NCI-H2227 (cell line): ENCODE measurements around the gene SBF2.
"Not testable (repeated sequence)": the region's sequence is repeated elsewhere in the genome, so short reads cannot be mapped to it uniquely, and the experiment has no call there.

Experiments used
- DNase-seq: peaks from one replicate; lab custom pipeline; 2025; ENCODE audit not compliant: unreplicated experiment; lab: John Stamatoyannopoulos, UW

SBF2 gene

GRCh38 chr11:10118865-10119264, 175.2 kb downstream of the SBF2 start:
- no peak for DNase-seq

- no peak for DNase-seq
These were observed 176.2 kb downstream of the SBF2 start for GRCh38 chr11:10117709-10118351.

GRCh38 chr11:10116588-10116987, 177.4 kb downstream of the SBF2 start:
- no peak for DNase-seq

GRCh38 chr11:10114593-10115404, 179.2 kb downstream of the SBF2 start:
- no peak for DNase-seq

GRCh38 chr11:10113852-10114251, 180.2 kb downstream of the SBF2 start:
- DNase-seq = no peak

GRCh38 chr11:10109806-10110205, 184.2 kb downstream of the SBF2 start:
- DNase-seq = no peak

GRCh38 chr11:10108915-10109680, 184.9 kb downstream of the SBF2 start:
- no peak for DNase-seq

GRCh38 chr11:10107497-10107896, 186.5 kb downstream of the SBF2 start:
- no peak for DNase-seq

- DNase-seq = no peak
These were observed 196.4 kb downstream of the SBF2 start for GRCh38 chr11:10097615-10098014.

- no peak for DNase-seq
These were observed 197.0 kb downstream of the SBF2 start for GRCh38 chr11:10096987-10097386.

GRCh38 chr11:10095412-10096208, 198.4 kb downstream of the SBF2 start:
- DNase-seq = no peak

GRCh38 chr11:10092426-10092825, 201.6 kb downstream of the SBF2 start:
- no peak for DNase-seq

- DNase-seq = no peak
These were observed 202.5 kb downstream of the SBF2 start for GRCh38 chr11:10091314-10092045.

- DNase-seq = not testable (repeated sequence)
These were observed 206.1 kb downstream of the SBF2 start for GRCh38 chr11:10087923-10088225.

- DNase-seq = no peak
These were observed 206.7 kb downstream of the SBF2 start for GRCh38 chr11:10087186-10087922.

GRCh38 chr11:10080138-10080537, 213.9 kb downstream of the SBF2 start:
- no peak for DNase-seq

GRCh38 chr11:10076458-10077141, 217.4 kb downstream of the SBF2 start:
- DNase-seq = no peak

GRCh38 chr11:10075141-10075540, 218.9 kb downstream of the SBF2 start:
- no peak for DNase-seq

- DNase-seq = no peak
These were observed 221.2 kb downstream of the SBF2 start for GRCh38 chr11:10072841-10073240.
